K562 (cell line): ENCODE data around the gene RNF144A. TPM values are rescaled to one million over a fixed set of nuclear protein-coding genes. Genes with fewer than 3 reads are reported as not detected.
A peak's percentile ranks its signal among the peaks of the same experiment; 100 is the strongest.

Experiments used
- ATAC-seq: fragments of 200-7000 bp; cut with Tn5 transposase; 3 replicates; pipeline ENCODE4 v1.9.1; 2020; ENCODE audit warnings: moderate library complexity
- BruUV-seq: library from RNA; stranded (reverse); fragments of 400-500 nt; replicated peaks from 2 replicates; lab custom pipeline; 2021; lab: Mats Ljungman, UMichigan
- CTCF ChIA-PET: fragments of 300-600 bp; formaldehyde crosslinking; extraction: SDS; loops from one replicate; lab custom pipeline; 2021; ENCODE audit warnings: low intra/inter-chr PET ratio; lab: Yijun Ruan, JAX
- POLR2A ChIA-PET: fragments of 300-600, 350-650 bp; sonication (Branson Sonifier 250); formaldehyde crosslinking; extraction: SDS; loops from one replicate; lab custom pipeline; 2021; ENCODE audit warnings: antibody characterized with exemption, inconsistent platforms; lab: Yijun Ruan, JAX
- DNase-seq, 4 experiments: peaks; one replicate each; pipeline versions ENCODE4 v3.0.0 to v3.0.0-alpha.2; 2011 to 2018; ENCODE audit warnings: low spot score in 3 of 4, mixed read lengths in 3 of 4; ENCODE audit errors: extremely low read depth in 1 of 4
- FAIRE-seq: peaks from 2 replicates; lab custom pipeline; 2011; peaks lifted over from hg19 to GRCh38; lab: Jason Lieb, UNC
- H2AFZ ChIP-seq: 2 replicates; pipeline ENCODE4 v1.6.0; 2011; ENCODE audit warnings: low read depth, low read length, control low read depth, inconsistent platforms
- H3K27ac ChIP-seq: fragments of 200-600 bp; 3 replicates; pipeline ENCODE4 v1.8.0; 2011; ENCODE audit warnings: low read depth, mild to moderate bottlenecking, control low read depth, inconsistent platforms, low read length, moderate library complexity, mixed read lengths; ENCODE audit errors: extremely low read depth
- H3K27me3 ChIP-seq, 2 experiments: fragments of 300-600 bp in 1 of 2; 2 replicates in 1 of 2; 3 replicates in 1 of 2; pipeline versions ENCODE4 v1.6.0 to v1.8.0; 2011; ENCODE audit warnings: inconsistent platforms in 2 of 2, low read length in 2 of 2, mild to moderate bottlenecking in 1 of 2, mixed read lengths in 1 of 2, moderate library complexity in 1 of 2; ENCODE audit not compliant: control insufficient read depth in 2 of 2, insufficient read depth in 2 of 2
- H3K36me3 ChIP-seq: fragments of 300-600 bp; 3 replicates; pipeline ENCODE4 v1.8.0; 2011; ENCODE audit warnings: mild to moderate bottlenecking, low read length, inconsistent platforms; ENCODE audit not compliant: control insufficient read depth, insufficient read depth
- H3K4me1 ChIP-seq, 2 experiments: fragments of 200-600 bp in 1 of 2; replicated peaks in 1 of 2; 2 replicates in 1 of 2; 3 replicates in 1 of 2; pipeline versions ENCODE4 v1.5.1 to v1.8.0; 2011; ENCODE audit warnings: inconsistent platforms in 2 of 2, low read length in 2 of 2, mild to moderate bottlenecking in 1 of 2, mixed read lengths in 1 of 2, moderate library complexity in 1 of 2; ENCODE audit not compliant: control insufficient read depth in 2 of 2, insufficient read depth in 2 of 2
- H3K4me2 ChIP-seq: 2 replicates; pipeline ENCODE4 v1.6.1; 2011; ENCODE audit warnings: low read length, control low read depth, inconsistent platforms, mixed read lengths; ENCODE audit not compliant: insufficient read depth
- H3K4me3 ChIP-seq: fragments of 200-600 bp; sonication (generic), shearing (Covaris generic); 2 replicates; pipeline ENCODE4 v1.5.1; 2016; ENCODE audit warnings: control low read depth, inconsistent platforms
- H3K79me2 ChIP-seq: fragments of 200-600 bp; 3 replicates; pipeline ENCODE4 v1.8.0; 2011; ENCODE audit warnings: low read length, inconsistent platforms; ENCODE audit not compliant: control insufficient read depth, insufficient read depth
- H3K9ac ChIP-seq, 2 experiments: 2 replicates each; pipeline versions ENCODE4 v1.6.0 to v1.6.1; 2011; ENCODE audit warnings: low read depth in 2 of 2, low read length in 2 of 2, control low read depth in 1 of 2, inconsistent platforms in 1 of 2, mild to moderate bottlenecking in 1 of 2, mixed read lengths in 1 of 2; ENCODE audit not compliant: insufficient read depth in 1 of 2
- H3K9me1 ChIP-seq: one replicate; pipeline ENCODE4 v1.6.0; 2011; ENCODE audit warnings: inconsistent platforms, mild to moderate bottlenecking, low read length, moderate library complexity; ENCODE audit not compliant: control insufficient read depth, insufficient read depth
- H3K9me3 ChIP-seq: replicated peaks from 2 replicates; pipeline ENCODE4 v1.5.1; 2011; ENCODE audit warnings: low read depth, low read length, inconsistent platforms; ENCODE audit not compliant: control insufficient read depth, insufficient read depth
- H4K20me1 ChIP-seq: replicated peaks from 2 replicates; pipeline ENCODE4 v1.6.1; 2011; ENCODE audit warnings: low read length, inconsistent platforms, mixed read lengths; ENCODE audit not compliant: control insufficient read depth, insufficient read depth
- CEBPB ChIP-seq: fragments of 450-650 bp; IDR thresholded peaks from 2 replicates; pipeline ENCODE4 v1.6.1; 2016; ENCODE audit warnings: missing genetic modification characterization, missing compliant biosample characterization
- CEBPG ChIP-seq, 3 experiments: fragments of 200-800 bp in 1 of 3; sonication (Bioruptor generic) in 1 of 3; sonication (generic) in 1 of 3; formaldehyde crosslinking in 1 of 3; IDR thresholded peaks in 2 of 3; conservative IDR thresholded peaks in 1 of 3; 2 replicates each; pipeline versions ENCODE4 v1.6.1 to v1.8.0; 2016 to 2022; ENCODE audit warnings: missing compliant biosample characterization in 2 of 3, missing genetic modification characterization in 2 of 3, mild to moderate bottlenecking in 1 of 3, missing genetic modification reagents in 1 of 3
- NFIC ChIP-seq: fragments of 450-650 bp; IDR thresholded peaks from 2 replicates; pipeline ENCODE4 v1.6.1; 2017; ENCODE audit warnings: mild to moderate bottlenecking, inconsistent platforms
- NFIX ChIP-seq: fragments of 250-450 bp; sonication (Bioruptor Pico); IDR thresholded peaks from 2 replicates; pipeline ENCODE4 v1.4.0; 2020; ENCODE audit warnings: low read depth, mild to moderate bottlenecking, moderate library complexity
- THRA ChIP-seq: fragments of 450-650 bp; IDR thresholded peaks from 2 replicates; pipeline ENCODE4 v1.6.1; 2017; ENCODE audit warnings: mild to moderate bottlenecking, moderate library complexity
- ZKSCAN3 ChIP-seq: fragments of 250-450 bp; sonication (Bioruptor Pico); IDR thresholded peaks from 2 replicates; pipeline ENCODE4 v1.4.0; 2020
- ZNF175 ChIP-seq: fragments of 200-800 bp; sonication (Bioruptor generic); IDR thresholded peaks from 2 replicates; pipeline ENCODE4 v1.6.1; 2016; ENCODE audit warnings: low read depth, mild to moderate bottlenecking, missing genetic modification characterization, missing compliant biosample characterization
- WGBS: fragments of 100-300 bp; shearing (Covaris generic); methylation state at CpG from one replicate; pipeline ENCODE4 v1.1.6; 2016; ENCODE audit warnings: low coverage, mixed read lengths; ENCODE audit not compliant: insufficient coverage; ENCODE audit errors: missing lambda C conversion rate; 5-methylcytosine and 5-hydroxymethylcytosine counted together
- in situ Hi-C: fragments of 300-500 bp; cut with MboI; formaldehyde crosslinking; loops from 4 replicates; pipeline ENCODE4 v1.15.0; 2018; ENCODE audit warnings: inconsistent platforms, mixed read lengths
- intact Hi-C: fragments of 100-400 bp; cut with micrococcal nuclease; formaldehyde crosslinking; loops from 2 replicates; pipeline ENCODE4 v1.14.2; 2022
- polyA plus RNA-seq, 8 experiments: library from polyadenylated mRNA; depleted of rRNA in 4 of 8; stranded (reverse) in 5 of 8; unstranded in 3 of 8; fragments of >200 nt; fragmentation: Nextera tagmentation in 2 of 8; fragmentation: Illumina TruSeq in 1 of 8; extraction: Ambion mirVana in 2 of 8; extraction: Trizol in 1 of 8; gene quantifications; 2 replicates each; pipeline versions ENCODE4 v1.2.1 to v1.2.3, GENCODE V29; 2011 to 2014; ENCODE audit warnings: inconsistent platforms in 1 of 8, missing spikeins in 1 of 8
- total RNA-seq, 7 experiments: library from RNA; depleted of rRNA in 6 of 7; stranded (reverse); fragments of >200 nt in 6 of 7; fragmentation: Illumina TruSeq in 2 of 7; extraction: Trizol in 2 of 7; gene quantifications; 2 replicates each; pipeline versions ENCODE4 v1.2.1 to v1.2.3, GENCODE V29; 2011 to 2021; ENCODE audit warnings: low replicate concordance in 1 of 7

RNF144A gene
- total and polyA plus RNA-seq, 9 of the 15 experiments (the other 6 are each of a cell fraction or from before 2014, with no cell fraction given): 0.96 to 11.3 (median 6.2) TPM

DNA sequence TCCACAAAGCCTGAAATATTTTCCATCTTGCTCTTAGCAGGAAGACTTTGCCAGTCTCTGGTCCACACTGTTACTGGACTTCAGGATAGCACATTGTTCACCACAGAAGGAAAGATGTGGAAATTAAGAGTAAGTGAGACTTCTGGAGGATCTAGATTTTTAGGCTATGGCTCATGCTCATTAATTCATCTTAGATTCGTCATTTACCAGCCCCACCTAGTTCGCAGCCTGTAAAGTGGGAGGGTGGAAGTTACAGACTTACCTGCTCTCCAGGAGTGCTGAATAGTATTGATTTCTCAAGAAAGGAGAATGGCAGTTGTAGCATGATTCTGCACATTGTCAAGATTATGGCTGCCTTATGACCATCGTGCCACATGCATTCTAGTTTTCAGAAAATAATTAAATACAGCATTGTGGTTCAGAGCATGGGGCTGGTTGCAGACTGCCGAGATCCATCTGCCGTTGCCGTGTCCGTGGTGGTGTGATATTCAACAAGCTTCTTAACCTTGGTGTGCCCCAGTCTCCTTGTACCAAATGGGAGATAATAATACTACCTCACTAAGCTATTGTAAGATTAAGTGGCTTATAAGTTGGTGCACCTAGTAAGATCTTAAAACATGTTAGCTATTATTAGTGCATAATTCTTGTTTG is 56.8 kb downstream of the RNF144A start:
- H3K79me2 ChIP-seq: no peaks in the 10 kb centered on the region
- H3K4me3 ChIP-seq: no peak overlapping the region
- no peak overlapping the region for H3K4me2 ChIP-seq
- ChIA-PET POLR2A (interaction anchor here (0.5 to 0.7 kb wide), 2 partner anchors 8 to 11 kb away, joined by 3 to 4 read pairs; no protein-coding TSS in a partner anchor), CTCF (no interaction called here)
- H3K36me3 ChIP-seq: no peaks in the 10 kb centered on the region
- FAIRE-seq (no peak), DNase-seq (no peak), ATAC-seq (no peak)
- H3K27me3 ChIP-seq: no peaks in the 10 kb centered on the region
- H4K20me1 ChIP-seq: no peaks in the 10 kb centered on the region
- no peak overlapping the region for H3K27ac ChIP-seq
- H3K9me1 ChIP-seq: no peaks in the 10 kb centered on the region
- BruUV-seq: no TSS peak
- no peak overlapping the region for H3K9ac ChIP-seq
- no peak overlapping the region for H2AFZ ChIP-seq
- H3K9me3 ChIP-seq: no peaks in the 10 kb centered on the region
- in situ Hi-C loops: no loop called here
- intact Hi-C loops: no loop called here
- 42% methylated on average over 7 of the region's 7 CpGs for WGBS
- no peaks in the 10 kb centered on the region for H3K4me1 ChIP-seq
- TF ChIP-seq CEBPG (CRISPR knock-in tag; IDR thresholded peaks at IDR 0.05): no peak
- TF ChIP-seq CEBPG (tag; conservative IDR thresholded peaks at IDR 0.05 in 1 of 2, IDR thresholded peaks at IDR 0.05 in 1 of 2): no peak
- TF ChIP-seq NFIX (CRISPR knock-in tag): no peak

DNA sequence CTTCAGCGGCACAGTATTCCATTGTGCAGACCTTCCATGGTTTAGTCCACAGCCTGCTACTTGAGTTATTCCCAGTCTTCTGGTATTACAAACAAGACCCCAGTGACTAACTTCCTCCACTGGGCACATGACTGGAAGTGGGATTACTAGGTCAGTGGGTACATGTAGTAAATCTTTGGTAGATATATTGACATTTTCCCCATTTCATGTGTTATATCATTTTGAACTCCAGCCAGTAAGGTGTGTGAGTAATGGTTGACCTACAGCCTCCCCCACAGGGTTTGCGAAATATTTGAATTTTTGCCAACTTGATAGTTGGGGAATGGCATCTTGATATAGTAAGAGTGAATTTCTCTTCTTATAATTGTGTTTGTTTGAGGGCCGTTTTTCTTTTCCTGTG is 58.8 kb downstream of the RNF144A start:
- TF ChIP-seq NFIC (peak; percentile 33; the same call in 1 of the 2 replicates), ZNF175 (no peak), THRA (no peak), CEBPB (tag) (0 out of 2 replicates have a peak, but pooled peaks have one; percentile 12), ZKSCAN3 (no peak)
- in situ Hi-C loops (no loop called here), intact Hi-C loops (no loop called here)
- POLR2A ChIA-PET: no interaction called here
- WGBS: 35% methylated on average over 3 of the region's 3 CpGs
- CTCF ChIA-PET: no interaction called here
- H3K9ac ChIP-seq: no peak overlapping the region
- no TSS peak for BruUV-seq
- no peaks in the 10 kb centered on the region for H3K4me1 ChIP-seq
- no peak overlapping the region for H3K4me2 ChIP-seq
- H3K9me1 ChIP-seq: no peaks in the 10 kb centered on the region
- no peaks in the 10 kb centered on the region for H4K20me1 ChIP-seq
- H3K27me3 ChIP-seq: no peaks in the 10 kb centered on the region
- no peak for FAIRE-seq
- H3K27ac ChIP-seq: no peak overlapping the region
- no peak overlapping the region for H3K4me3 ChIP-seq
- H3K36me3 ChIP-seq: no peaks in the 10 kb centered on the region
- no peak for DNase-seq
- no peak overlapping the region for H2AFZ ChIP-seq
- no peaks in the 10 kb centered on the region for H3K79me2 ChIP-seq
- no peak for ATAC-seq
- no peaks in the 10 kb centered on the region; the same call in 1 of the 2 replicates for H3K9me3 ChIP-seq
